Measurements from ENCODE around the gene GCK.

GRCh38 chr7:44226396-44226753, 37.1 kb upstream of the GCK start:
- TF ChIP-seq CTCF (IDR thresholded peaks at IDR 0.05; ENCODE audit: insufficient read depth, low read length, poor library complexity, severe bottlenecking) (no peak), EZH2phosphoT487 (conservative IDR thresholded peaks at IDR 0.05; ENCODE audit: low read length) (no peak)
